ENCODE data around the gene OBSCN.

GRCh38 chr1:228275430-228276173, 67.8 kb downstream of the OBSCN start:
- no peak for TF ChIP-seq EZH2 (IDR thresholded peaks at IDR 0.05; ENCODE audit: low read length, unreplicated experiment)
- no peak for TF ChIP-seq CTCF (conservative IDR thresholded peaks at IDR 0.05; ENCODE audit: low read depth, low read length)
- no peak for TF ChIP-seq EZH2phosphoT487 (IDR thresholded peaks at IDR 0.05; ENCODE audit: borderline replicate concordance, low read length)

All from PC-3 (cell line).